ENCODE data around the gene PRKN. TPM values are rescaled to one million over a fixed set of nuclear protein-coding genes. Genes with fewer than 3 reads are reported as not detected.
"Not testable (repeated sequence)": the region's sequence is repeated elsewhere in the genome, so short reads cannot be mapped to it uniquely, and the experiment has no call there.

The PRKN gene
- total and polyA plus RNA-seq, 2 experiments from 2014 or later, result 2.3 to 3.9 TPM

- no peaks in the 10 kb centered on the region for H3K9me3 ChIP-seq (ENCODE audit: low read depth)
- WGBS (ENCODE audit: low lambda C conversion rate, missing lambda C conversion rate), result 74% methylated on average over 6 of the region's 6 CpGs
- H3K4me3 ChIP-seq, result no peak overlapping the region
- H2AFZ ChIP-seq, result no peak overlapping the region
- no peaks in the 10 kb centered on the region for H3K4me1 ChIP-seq (ENCODE audit: insufficient read depth)
- H4K20me1 ChIP-seq (ENCODE audit: insufficient read depth, poor library complexity, severe bottlenecking), result no peaks in the 10 kb centered on the region
- no peak for DNase-seq (ENCODE audit: low spot score)
- H3K27ac ChIP-seq, result no peak overlapping the region
- no peaks in the 10 kb centered on the region for H3K79me2 ChIP-seq
- no peaks in the 10 kb centered on the region for H3K27me3 ChIP-seq
- no peak overlapping the region for H3K4me2 ChIP-seq
- no peaks in the 10 kb centered on the region for H3K36me3 ChIP-seq (replicated peaks; ENCODE audit: insufficient read depth, low read depth)
- no peak for TF ChIP-seq EZH2 (IDR thresholded peaks at IDR 0.05; ENCODE audit: borderline replicate concordance)
- no peak for TF ChIP-seq CTCF (IDR thresholded peaks at IDR 0.05; ENCODE audit: poor library complexity)
- no peak for TF ChIP-seq EZH2phosphoT487 (IDR thresholded peaks at IDR 0.05; ENCODE audit: low read depth, severe bottlenecking, unreplicated experiment)
- H3K9me2 ChIP-seq (replicated peaks; ENCODE audit: insufficient read depth), result no peaks in the 10 kb centered on the region
Observed at GRCh38 chr6:161313940-161314509, 1413.5 kb downstream of the PRKN start.

GRCh38 chr6:161313475-161313874 is 1414.1 kb downstream of the PRKN start:
- H3K9me2 ChIP-seq (replicated peaks; ENCODE audit: insufficient read depth); H3K9me3 ChIP-seq (ENCODE audit: low read depth); H3K4me1 ChIP-seq (ENCODE audit: insufficient read depth); H4K20me1 ChIP-seq (ENCODE audit: insufficient read depth, poor library complexity, severe bottlenecking); H3K36me3 ChIP-seq (replicated peaks; ENCODE audit: insufficient read depth, low read depth); H3K27me3 ChIP-seq; H3K4me3 ChIP-seq; H3K4me2 ChIP-seq; H3K79me2 ChIP-seq; H2AFZ ChIP-seq; H3K27ac ChIP-seq; DNase-seq (ENCODE audit: low spot score): not testable (repeated sequence)
- 47% methylated on average over 3 of the region's 3 CpGs for WGBS (ENCODE audit: low lambda C conversion rate, missing lambda C conversion rate)

- not testable (repeated sequence) for H3K9me2 ChIP-seq (replicated peaks; ENCODE audit: insufficient read depth); H3K79me2 ChIP-seq; H3K4me3 ChIP-seq; H3K4me2 ChIP-seq; H4K20me1 ChIP-seq (ENCODE audit: insufficient read depth, poor library complexity, severe bottlenecking); H3K27me3 ChIP-seq; H2AFZ ChIP-seq; H3K4me1 ChIP-seq (ENCODE audit: insufficient read depth); H3K36me3 ChIP-seq (replicated peaks; ENCODE audit: insufficient read depth, low read depth); H3K27ac ChIP-seq; DNase-seq (ENCODE audit: low spot score); H3K9me3 ChIP-seq (ENCODE audit: low read depth)
- 89% methylated on average over 7 of the region's 7 CpGs for WGBS (ENCODE audit: low lambda C conversion rate, missing lambda C conversion rate)
Observed at GRCh38 chr6:161309774-161310173, 1417.8 kb downstream of the PRKN start.

- 85% methylated on average over 10 of the region's 10 CpGs for WGBS (ENCODE audit: low lambda C conversion rate, missing lambda C conversion rate)
- no peak overlapping the region for H3K4me3 ChIP-seq
- no peak for DNase-seq (ENCODE audit: low spot score)
- no peaks in the 10 kb centered on the region for H3K79me2 ChIP-seq
- no peaks in the 10 kb centered on the region for H3K9me3 ChIP-seq (ENCODE audit: low read depth)
- H4K20me1 ChIP-seq (ENCODE audit: insufficient read depth, poor library complexity, severe bottlenecking), result no peaks in the 10 kb centered on the region
- no peaks in the 10 kb centered on the region for H3K36me3 ChIP-seq (replicated peaks; ENCODE audit: insufficient read depth, low read depth)
- H3K27ac ChIP-seq, result no peak overlapping the region
- no peak overlapping the region for H2AFZ ChIP-seq
- no peak for TF ChIP-seq EZH2 (IDR thresholded peaks at IDR 0.05; ENCODE audit: borderline replicate concordance)
- no peak for TF ChIP-seq CTCF (IDR thresholded peaks at IDR 0.05; ENCODE audit: poor library complexity)
- no peak for TF ChIP-seq EZH2phosphoT487 (IDR thresholded peaks at IDR 0.05; ENCODE audit: low read depth, severe bottlenecking, unreplicated experiment)
- H3K4me2 ChIP-seq, result no peak overlapping the region
- H3K4me1 ChIP-seq (ENCODE audit: insufficient read depth), result no peaks in the 10 kb centered on the region
- no peaks in the 10 kb centered on the region for H3K9me2 ChIP-seq (replicated peaks; ENCODE audit: insufficient read depth)
- no peaks in the 10 kb centered on the region for H3K27me3 ChIP-seq
Observed at GRCh38 chr6:161308075-161308655, 1419.4 kb downstream of the PRKN start.
